CD14-positive monocyte (primary cell): ENCODE results near the gene PPP2R2C. TPM values are rescaled to one million over a fixed set of nuclear protein-coding genes. Genes with fewer than 3 reads are reported as not detected.

Source experiments
- DNase-seq, 3 donors: peaks; one replicate each; pipeline ENCODE4 v3.0.0-alpha.2; 2011 to 2022
- H2AFZ ChIP-seq: 2 replicates; pipeline ENCODE4 v1.6.0; 2012; ENCODE audit warnings: mild to moderate bottlenecking, low read depth, low read length, inconsistent platforms; ENCODE audit not compliant: insufficient read depth, poor library complexity, severe bottlenecking
- H3K27ac ChIP-seq, 2 donors: 1 replicate in 1 of 2; 2 replicates in 1 of 2; pipeline ENCODE4 v1.5.1; 2012 to 2013; ENCODE audit warnings: low read length in 2 of 2, control low read depth in 1 of 2, inconsistent platforms in 1 of 2, low read depth in 1 of 2, mild to moderate bottlenecking in 1 of 2
- H3K27me3 ChIP-seq, 2 donors: one replicate each; pipeline versions ENCODE4 v1.6.0 to v1.6.1; 2011 to 2013; ENCODE audit warnings: low read length in 2 of 2; ENCODE audit not compliant: control insufficient read depth in 2 of 2, insufficient read depth in 2 of 2
- H3K36me3 ChIP-seq, 2 donors: replicated peaks in 1 of 2; 1 replicate in 1 of 2; 2 replicates in 1 of 2; pipeline versions ENCODE4 v1.5.1 to v1.6.1; 2012 to 2013; ENCODE audit warnings: low read length in 2 of 2, control low read depth in 1 of 2, inconsistent platforms in 1 of 2, mild to moderate bottlenecking in 1 of 2; ENCODE audit not compliant: insufficient read depth in 2 of 2, control insufficient read depth in 1 of 2
- H3K4me1 ChIP-seq, 2 donors: 1 replicate in 1 of 2; 2 replicates in 1 of 2; pipeline versions ENCODE4 v1.5.1 to v1.6.1; 2012 to 2013; ENCODE audit warnings: low read length in 2 of 2, control low read depth in 1 of 2, inconsistent platforms in 1 of 2, mild to moderate bottlenecking in 1 of 2, moderate library complexity in 1 of 2; ENCODE audit not compliant: insufficient read depth in 2 of 2, control insufficient read depth in 1 of 2
- H3K4me2 ChIP-seq: replicated peaks from 2 replicates; pipeline ENCODE3; 2012; ENCODE audit warnings: low read length, moderate library complexity, mild to moderate bottlenecking; ENCODE audit not compliant: poor library complexity, severe bottlenecking; ENCODE audit errors: extremely low read depth
- H3K4me3 ChIP-seq, 3 experiments: fragments of 200-600 bp in 1 of 3; sonication (generic) in 1 of 3; replicated peaks in 1 of 3; 1 replicate in 2 of 3; 2 replicates in 1 of 3; pipeline ENCODE4 v1.5.1; 2011 to 2013; ENCODE audit warnings: low read length in 3 of 3, mild to moderate bottlenecking in 3 of 3, control low read depth in 2 of 3, low read depth in 2 of 3, inconsistent platforms in 1 of 3, moderate library complexity in 1 of 3
- H3K79me2 ChIP-seq: 2 replicates; pipeline ENCODE4 v1.6.0; 2012; ENCODE audit warnings: mild to moderate bottlenecking, control low read depth, inconsistent platforms, low read length, moderate library complexity; ENCODE audit not compliant: insufficient read depth
- H3K9ac ChIP-seq: 2 replicates; pipeline ENCODE4 v1.6.0; 2017; ENCODE audit warnings: low read length, mild to moderate bottlenecking; ENCODE audit not compliant: insufficient read depth, poor library complexity, severe bottlenecking
- H3K9me3 ChIP-seq, 2 donors: replicated peaks in 1 of 2; 1 replicate in 1 of 2; 2 replicates in 1 of 2; pipeline versions ENCODE4 v1.5.1 to v1.6.1; 2012 to 2013; ENCODE audit warnings: low read length in 2 of 2, control low read depth in 1 of 2; ENCODE audit not compliant: control insufficient read depth in 1 of 2, insufficient read depth in 1 of 2
- H4K20me1 ChIP-seq: 2 replicates; pipeline ENCODE4 v1.6.0; 2012; ENCODE audit warnings: mild to moderate bottlenecking, low read length, control low read depth, moderate library complexity; ENCODE audit not compliant: insufficient read depth
- H3K27ac Mint-ChIP-seq, 7 donors: one replicate each; pipeline ENCODE4 v1.8.0; 2020; ENCODE audit warnings: mild to moderate bottlenecking in 7 of 7, mixed read lengths in 7 of 7, moderate library complexity in 6 of 7, inconsistent platforms in 2 of 7
- H3K27me3 Mint-ChIP-seq, 3 donors: one replicate each; pipeline ENCODE4 v1.8.0; 2021 to 2022; ENCODE audit warnings: low read depth in 3 of 3, mild to moderate bottlenecking in 3 of 3, mixed read lengths in 3 of 3, moderate library complexity in 3 of 3, inconsistent platforms in 1 of 3
- H3K36me3 Mint-ChIP-seq, 2 donors: one replicate each; pipeline ENCODE4 v1.8.0; 2020; ENCODE audit warnings: mixed read lengths in 2 of 2, inconsistent platforms in 1 of 2, mild to moderate bottlenecking in 1 of 2
- H3K4me1 Mint-ChIP-seq: one replicate; pipeline ENCODE4 v1.8.0; 2020; ENCODE audit warnings: mild to moderate bottlenecking, mixed read lengths
- H3K4me3 Mint-ChIP-seq, 2 donors: one replicate each; pipeline ENCODE4 v1.8.0; 2020; ENCODE audit warnings: mild to moderate bottlenecking in 2 of 2, mixed read lengths in 2 of 2, moderate library complexity in 1 of 2
- H3K9me3 Mint-ChIP-seq, 7 donors: one replicate each; pipeline ENCODE4 v1.8.0; 2020 to 2022; ENCODE audit warnings: mixed read lengths in 7 of 7, mild to moderate bottlenecking in 6 of 7, moderate library complexity in 6 of 7, inconsistent platforms in 2 of 7
- WGBS: methylation state at CpG from one replicate; pipeline ENCODE4 v1.1.5; 2013; ENCODE audit warnings: missing lambda C conversion rate; ENCODE audit not compliant: insufficient coverage; 5-methylcytosine and 5-hydroxymethylcytosine counted together
- intact Hi-C, 2 donors: fragments of 100-400 bp; cut with micrococcal nuclease; formaldehyde crosslinking; loops; one replicate each; pipeline versions ENCODE4 v1.15.0 to v1.15.1; 2023
- polyA plus RNA-seq, 3 donors: library from polyadenylated mRNA; depleted of rRNA in 1 of 3; unstranded in 2 of 3; stranded (reverse) in 1 of 3; fragments of 300-500 nt in 2 of 3; fragments of >200 nt in 1 of 3; fragmentation: Illumina TruSeq in 2 of 3; gene quantifications; 1 replicate in 2 of 3; 2 replicates in 1 of 3; pipeline ENCODE4 v1.2.3, GENCODE V29; 2012 to 2021
- TF ChIP-seq, protein P1 (sequence below): fragments of 200-600 bp; IDR thresholded peaks from one replicate; pipeline ENCODE4 v1.8.0; 2022; ENCODE audit warnings: antibody characterized with exemption, mild to moderate bottlenecking

Gene PPP2R2C
- polyA plus RNA-seq, 3 donors, result not detected

DNA sequence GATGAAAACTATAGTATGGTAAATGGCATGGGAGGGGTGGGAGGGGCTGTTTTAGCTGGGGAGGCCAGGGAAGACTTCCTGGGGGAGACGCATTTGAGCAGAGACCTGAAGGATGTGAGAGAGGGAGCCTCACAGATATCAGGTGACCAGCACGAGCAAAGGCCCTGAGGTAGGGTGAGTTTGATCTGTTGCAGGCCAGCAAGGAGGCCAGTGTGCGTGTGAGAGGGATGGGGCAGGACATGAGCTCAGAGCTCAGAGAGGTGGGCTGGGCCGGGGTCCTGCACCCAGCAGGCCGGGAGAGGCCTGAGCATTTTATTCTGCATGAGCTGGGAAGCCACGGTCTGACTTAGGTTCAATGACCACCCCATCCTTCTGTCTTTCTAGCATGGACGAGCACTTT, 80.0 kb downstream of the PPP2R2C start:
- no peak overlapping the region for H3K9ac ChIP-seq
- peak overlapping the region in 1 of 7 donors; percentile 45 for H3K27ac Mint-ChIP-seq
- 86% methylated on average over 5 of the region's 7 CpGs for WGBS
- no peaks in the 10 kb centered on the region for H3K9me3 ChIP-seq
- no peak overlapping the region for H3K27ac ChIP-seq
- no peaks in the 10 kb centered on the region for H3K4me1 Mint-ChIP-seq
- no peak overlapping the region for H3K4me3 ChIP-seq
- no peak for DNase-seq
- no peak overlapping the region for H3K4me3 Mint-ChIP-seq
- no peak overlapping the region for H2AFZ ChIP-seq
- no peaks in the 10 kb centered on the region for H3K9me3 Mint-ChIP-seq
- no peaks in the 10 kb centered on the region for H3K36me3 ChIP-seq
- no peaks in the 10 kb centered on the region for H3K79me2 ChIP-seq
- no peaks in the 10 kb centered on the region for H3K27me3 ChIP-seq
- peaks cover 0 to 10% (median 4%) of the 10 kb centered on the region in 3 donors for H3K27me3 Mint-ChIP-seq
- H4K20me1 ChIP-seq, result no peaks in the 10 kb centered on the region
- TF ChIP-seq, protein P1, sequence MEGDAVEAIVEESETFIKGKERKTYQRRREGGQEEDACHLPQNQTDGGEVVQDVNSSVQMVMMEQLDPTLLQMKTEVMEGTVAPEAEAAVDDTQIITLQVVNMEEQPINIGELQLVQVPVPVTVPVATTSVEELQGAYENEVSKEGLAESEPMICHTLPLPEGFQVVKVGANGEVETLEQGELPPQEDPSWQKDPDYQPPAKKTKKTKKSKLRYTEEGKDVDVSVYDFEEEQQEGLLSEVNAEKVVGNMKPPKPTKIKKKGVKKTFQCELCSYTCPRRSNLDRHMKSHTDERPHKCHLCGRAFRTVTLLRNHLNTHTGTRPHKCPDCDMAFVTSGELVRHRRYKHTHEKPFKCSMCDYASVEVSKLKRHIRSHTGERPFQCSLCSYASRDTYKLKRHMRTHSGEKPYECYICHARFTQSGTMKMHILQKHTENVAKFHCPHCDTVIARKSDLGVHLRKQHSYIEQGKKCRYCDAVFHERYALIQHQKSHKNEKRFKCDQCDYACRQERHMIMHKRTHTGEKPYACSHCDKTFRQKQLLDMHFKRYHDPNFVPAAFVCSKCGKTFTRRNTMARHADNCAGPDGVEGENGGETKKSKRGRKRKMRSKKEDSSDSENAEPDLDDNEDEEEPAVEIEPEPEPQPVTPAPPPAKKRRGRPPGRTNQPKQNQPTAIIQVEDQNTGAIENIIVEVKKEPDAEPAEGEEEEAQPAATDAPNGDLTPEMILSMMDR, result no peak
- intact Hi-C loops, result no loop called here
- H3K4me2 ChIP-seq, result no peak overlapping the region
- no peaks in the 10 kb centered on the region for H3K4me1 ChIP-seq
- no peaks in the 10 kb centered on the region for H3K36me3 Mint-ChIP-seq

DNA sequence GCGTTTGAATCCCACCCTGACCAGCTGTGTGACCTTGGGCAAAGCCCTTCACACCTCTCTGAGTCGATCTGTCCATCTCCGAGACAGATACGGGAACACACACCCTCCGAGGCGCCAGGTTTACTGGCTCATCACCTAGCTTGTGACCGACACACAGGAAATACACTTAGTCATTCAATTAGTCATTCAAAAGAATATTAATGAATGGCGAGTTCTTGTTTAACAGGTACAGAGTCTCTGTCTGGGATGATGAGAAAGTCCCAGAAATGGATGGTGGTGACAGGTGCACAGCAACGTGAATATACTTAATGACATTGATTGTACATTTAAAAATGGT, 80.6 kb downstream of the PPP2R2C start:
- peaks cover 0 to 10% (median 4%) of the 10 kb centered on the region in 3 donors for H3K27me3 Mint-ChIP-seq
- H3K27ac ChIP-seq, result no peak overlapping the region
- intact Hi-C loops, result no loop called here
- H3K36me3 ChIP-seq, result no peaks in the 10 kb centered on the region
- H3K9me3 Mint-ChIP-seq, result no peaks in the 10 kb centered on the region
- H3K4me3 ChIP-seq, result no peak overlapping the region
- WGBS, result 49% methylated on average over 2 of the region's 9 CpGs
- no peaks in the 10 kb centered on the region for H3K36me3 Mint-ChIP-seq
- H3K27ac Mint-ChIP-seq, result no peak overlapping the region
- DNase-seq, result no peak
- no peaks in the 10 kb centered on the region for H3K79me2 ChIP-seq
- TF ChIP-seq, protein P1, result no peak
- H3K9ac ChIP-seq, result no peak overlapping the region
- H3K27me3 ChIP-seq, result no peaks in the 10 kb centered on the region
- H3K4me3 Mint-ChIP-seq, result no peak overlapping the region
- H2AFZ ChIP-seq, result no peak overlapping the region
- H4K20me1 ChIP-seq, result no peaks in the 10 kb centered on the region
- H3K9me3 ChIP-seq, result no peaks in the 10 kb centered on the region
- no peak overlapping the region for H3K4me2 ChIP-seq
- no peaks in the 10 kb centered on the region for H3K4me1 ChIP-seq
- no peaks in the 10 kb centered on the region for H3K4me1 Mint-ChIP-seq
